RKO (cell line): Measurements from ENCODE around the gene PLAC1.

Source experiments
- DNase-seq: peaks from one replicate; pipeline ENCODE4 v3.0.0-alpha.2; 2016; ENCODE audit warnings: low spot score

PLAC1 gene

DNA sequence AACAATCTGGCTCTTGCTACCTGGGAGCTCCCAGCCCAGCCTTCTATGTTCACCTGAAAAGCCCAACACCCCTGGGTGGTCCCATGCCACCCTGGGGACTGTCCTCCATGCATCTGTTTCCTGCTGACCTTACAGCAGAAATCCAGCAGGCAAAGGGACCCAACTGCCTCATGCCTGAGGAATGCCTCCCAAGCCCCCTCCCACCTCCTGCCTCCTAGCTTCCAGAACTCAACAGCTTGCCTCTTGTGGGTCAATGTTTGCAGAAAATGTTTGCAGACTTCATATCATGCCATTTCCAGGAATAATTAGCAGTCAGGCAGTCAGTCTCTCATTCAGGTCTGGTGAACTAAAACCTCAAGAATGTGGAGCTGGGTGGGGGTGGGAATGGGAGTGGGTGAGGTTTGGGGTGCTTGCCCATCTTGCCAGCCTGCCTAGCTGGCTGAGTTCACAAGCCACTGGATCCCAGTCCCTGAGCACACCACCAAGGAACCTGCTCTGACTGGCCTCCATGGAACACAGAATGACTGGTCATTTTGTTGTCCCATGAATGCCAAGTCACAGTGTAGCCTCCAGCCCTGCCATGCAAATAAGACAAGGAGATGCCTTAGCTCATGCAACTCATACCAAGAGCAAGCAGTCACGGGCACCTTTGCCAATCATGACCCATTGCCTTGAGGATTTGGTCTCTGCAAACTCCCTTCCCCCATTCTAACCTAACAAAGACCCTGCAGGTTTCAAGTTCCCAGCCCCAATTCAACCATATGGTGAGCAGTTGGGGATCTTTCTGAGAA, 12.1 kb upstream of the PLAC1 start:
- no peak for DNase-seq

DNA sequence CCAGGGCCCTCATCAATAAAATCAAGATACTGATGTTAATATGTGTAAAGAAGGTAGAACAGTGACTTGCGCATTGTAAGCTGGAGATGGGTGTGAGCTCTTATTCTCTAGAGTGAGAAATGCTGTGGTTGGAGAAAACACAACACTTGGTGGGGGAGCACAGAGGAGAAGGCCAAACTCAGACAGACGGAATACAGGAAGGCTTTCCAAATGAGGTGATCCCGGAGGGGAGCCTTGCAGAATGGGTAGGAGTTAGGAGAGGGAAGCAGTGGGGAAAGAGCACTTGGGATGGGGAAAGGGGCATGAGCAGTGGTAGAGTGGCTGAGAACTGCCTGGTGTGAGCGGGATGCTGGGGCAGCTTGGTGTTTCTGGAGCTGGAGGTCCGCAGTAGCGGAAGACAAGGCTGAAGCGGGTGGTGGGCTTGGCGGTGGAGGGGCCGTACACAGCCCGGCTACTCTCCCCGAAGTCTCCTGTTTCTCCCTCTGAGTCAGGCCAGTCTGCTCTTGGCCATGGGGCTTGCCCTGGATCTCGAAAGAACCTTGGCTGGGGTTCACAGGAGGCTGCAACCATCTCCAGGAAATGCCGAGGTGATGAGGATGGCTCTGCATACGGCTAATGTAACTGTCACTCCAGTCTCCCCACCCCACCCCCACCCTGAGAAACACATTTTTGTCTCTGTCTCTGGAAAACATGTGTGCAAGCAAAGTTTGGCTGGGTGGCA, 11.3 kb upstream of the PLAC1 start:
- DNase-seq: no peak

DNA sequence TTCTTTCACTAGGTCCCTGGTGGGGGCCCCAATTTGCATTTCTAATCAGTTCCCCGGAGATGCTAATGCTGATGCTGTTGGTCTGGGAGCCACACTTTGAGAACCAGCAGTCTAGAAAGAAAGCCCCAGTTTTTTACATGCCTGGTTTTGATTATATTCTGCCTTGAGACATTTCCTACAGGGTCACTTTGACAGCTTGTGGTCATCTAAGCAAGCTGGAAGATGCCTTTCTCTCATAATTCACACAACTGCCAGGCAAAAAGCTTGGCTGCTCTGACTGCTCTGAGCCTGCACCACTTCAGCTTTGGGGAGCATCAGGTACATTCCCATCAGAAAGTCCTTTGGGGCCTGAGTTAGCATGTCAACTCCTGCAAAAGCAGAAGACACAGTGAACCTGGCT, 5.9 kb upstream of the PLAC1 start:
- DNase-seq: no peak

DNA sequence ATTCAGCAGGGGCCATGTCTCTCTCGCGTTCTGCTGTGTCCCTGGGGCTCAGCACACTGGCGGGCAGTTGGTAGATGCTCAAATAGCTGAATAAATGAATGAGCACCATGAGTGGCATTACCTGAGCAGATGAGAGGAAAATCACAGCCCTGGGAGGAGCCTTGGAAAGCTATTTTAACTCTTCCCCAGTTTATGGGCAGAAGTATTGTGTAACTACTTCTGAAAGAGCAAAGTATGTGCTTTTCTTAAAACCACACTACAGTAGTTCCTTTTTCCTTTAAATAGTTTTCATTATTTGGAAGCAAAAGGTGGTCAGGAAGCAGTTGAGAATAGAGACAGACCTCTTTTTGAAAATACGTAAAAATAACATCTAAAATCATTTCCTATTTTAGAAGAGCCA, 3.0 kb upstream of the PLAC1 start:
- no peak for DNase-seq

DNA sequence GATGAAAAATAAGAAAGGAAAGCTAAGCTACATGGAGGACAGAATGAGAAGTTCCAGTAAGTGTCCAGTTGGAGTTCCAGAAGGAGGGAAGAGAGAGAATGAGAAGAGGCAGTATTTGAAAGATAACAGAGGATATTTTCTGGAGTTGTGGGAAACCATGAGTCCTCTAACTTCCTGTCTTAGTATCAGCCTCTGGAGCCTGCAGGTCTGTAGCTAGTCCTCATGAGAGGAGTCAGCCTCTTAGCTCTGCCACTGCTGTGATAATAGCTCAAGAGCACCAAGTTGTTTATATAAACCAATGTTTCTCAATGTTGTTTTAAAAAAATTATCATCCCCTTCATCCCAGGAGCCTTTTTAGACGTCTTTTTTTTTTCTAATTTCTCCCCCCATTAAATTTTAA, 2.4 kb upstream of the PLAC1 start:
- no peak for DNase-seq

DNA sequence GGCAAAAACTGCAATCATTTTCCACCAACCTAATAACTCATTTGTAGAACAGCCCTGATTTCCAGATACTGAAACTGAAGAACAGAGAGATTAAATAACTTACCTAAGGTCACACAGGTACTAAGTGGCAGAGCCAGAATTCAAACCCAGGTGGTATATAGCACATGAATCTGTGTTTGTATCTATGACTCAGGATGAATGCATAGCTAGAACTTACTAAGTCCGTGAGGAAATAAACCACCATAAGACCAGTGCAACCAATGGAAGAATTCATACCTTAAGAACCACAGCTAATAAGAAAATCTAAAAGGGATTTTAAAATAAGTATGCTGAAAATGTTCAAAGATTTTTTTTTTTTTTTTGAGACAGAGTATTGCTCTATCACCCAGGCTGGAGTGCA, 1.5 kb upstream of the PLAC1 start:
- peak; percentile 4 for DNase-seq

DNA sequence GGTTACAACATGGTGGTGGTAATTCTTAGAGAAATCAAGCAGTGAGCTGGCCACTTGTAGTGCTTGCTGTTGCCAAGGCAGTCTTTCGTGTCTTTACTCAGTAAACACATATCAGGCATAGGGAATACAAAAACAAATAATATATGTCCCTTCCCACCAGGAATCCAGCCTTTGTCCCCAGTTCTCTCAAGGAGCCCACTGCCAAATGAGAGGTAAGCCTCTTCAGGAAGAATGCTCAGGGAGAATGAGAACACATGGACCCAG, 421 bp upstream of the PLAC1 start:
- DNase-seq: no peak

DNA sequence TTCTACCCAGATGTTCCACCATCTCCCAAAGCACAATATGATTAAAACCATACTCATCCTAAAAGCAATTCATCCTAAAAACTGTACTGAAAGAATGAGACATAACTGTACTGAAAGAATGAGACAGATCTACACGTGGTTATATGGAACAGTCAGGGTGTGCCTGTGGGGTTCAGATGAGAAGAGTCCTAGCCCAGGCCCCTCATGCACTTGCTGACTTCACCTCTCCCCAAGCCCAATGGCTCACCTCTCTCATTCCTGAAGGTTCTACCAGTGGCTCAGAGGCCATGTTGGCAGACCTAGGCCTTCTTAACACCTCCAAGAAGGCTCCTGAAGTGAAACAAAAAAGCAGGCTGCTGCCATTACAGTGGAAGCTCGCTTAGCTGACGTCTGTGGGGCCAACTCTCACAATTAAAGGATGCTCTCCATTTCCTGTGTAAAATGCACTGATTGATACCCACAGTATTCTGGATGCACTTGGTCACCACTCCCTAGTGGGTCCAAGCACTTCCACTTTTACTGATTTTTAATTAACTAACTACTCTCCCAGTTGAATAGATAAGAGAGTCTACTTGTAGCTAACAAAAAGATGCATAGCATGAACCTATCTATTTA, 3.8 kb downstream of the PLAC1 start:
- DNase-seq: no peak

DNA sequence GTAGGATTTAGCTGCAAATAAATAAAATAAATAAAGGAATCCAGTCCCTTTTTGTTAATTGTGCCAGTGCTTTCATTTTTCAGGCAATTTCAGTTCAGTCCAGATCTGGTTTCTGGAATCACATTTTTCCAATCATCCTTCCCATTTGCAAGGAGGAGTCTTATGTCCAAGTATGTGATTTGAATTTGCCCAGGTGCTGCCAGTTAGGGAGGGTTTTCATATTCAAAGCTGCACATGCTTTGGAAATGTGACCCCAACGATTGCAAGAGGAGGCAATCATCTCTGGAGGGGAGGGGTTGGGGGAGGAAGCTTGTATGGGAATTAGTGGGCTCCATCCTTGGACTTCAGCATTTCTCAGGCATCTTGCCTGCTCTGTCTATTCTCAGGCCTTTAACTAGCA, 4.4 kb downstream of the PLAC1 start:
- DNase-seq: no peak

DNA sequence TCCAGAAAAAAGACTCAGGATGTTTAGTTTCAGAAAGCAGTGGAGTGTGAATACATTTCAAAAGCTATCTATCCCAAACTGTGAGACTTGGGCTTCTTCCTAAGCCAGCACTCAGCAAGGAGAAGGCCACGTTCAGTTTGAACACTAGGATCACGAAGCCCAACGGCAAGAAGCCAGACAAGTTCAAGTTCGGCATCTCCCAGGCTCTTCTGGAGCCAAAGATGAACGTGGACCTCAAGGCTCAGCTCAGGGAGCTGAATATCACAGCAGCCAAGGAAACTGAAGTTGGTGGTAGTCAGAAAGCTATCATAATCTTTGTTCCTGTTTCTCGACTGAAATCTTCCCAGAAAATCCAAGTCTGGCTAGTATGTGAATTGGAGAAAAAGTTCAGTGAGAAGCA, 7.6 kb downstream of the PLAC1 start:
- DNase-seq: no peak

DNA sequence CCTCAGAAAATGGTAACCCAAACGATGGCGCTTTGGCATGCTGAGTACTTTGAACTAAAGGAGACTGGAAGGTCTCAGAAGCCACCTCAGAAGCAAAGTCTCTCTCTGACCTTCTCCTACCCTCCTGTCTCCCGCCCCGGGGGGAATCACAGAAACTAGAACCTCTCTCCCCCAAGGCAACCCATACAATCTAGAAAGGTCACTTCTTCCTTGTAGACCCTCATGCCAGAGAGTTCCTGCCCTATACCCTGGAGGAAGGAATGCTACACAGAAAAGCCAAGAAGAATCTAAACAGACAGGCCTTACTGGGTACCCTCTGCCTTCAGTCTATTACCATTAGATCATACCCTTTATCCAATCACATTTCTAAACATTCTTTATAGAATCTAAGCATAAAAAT, 8.5 kb downstream of the PLAC1 start:
- DNase-seq: no peak

DNA sequence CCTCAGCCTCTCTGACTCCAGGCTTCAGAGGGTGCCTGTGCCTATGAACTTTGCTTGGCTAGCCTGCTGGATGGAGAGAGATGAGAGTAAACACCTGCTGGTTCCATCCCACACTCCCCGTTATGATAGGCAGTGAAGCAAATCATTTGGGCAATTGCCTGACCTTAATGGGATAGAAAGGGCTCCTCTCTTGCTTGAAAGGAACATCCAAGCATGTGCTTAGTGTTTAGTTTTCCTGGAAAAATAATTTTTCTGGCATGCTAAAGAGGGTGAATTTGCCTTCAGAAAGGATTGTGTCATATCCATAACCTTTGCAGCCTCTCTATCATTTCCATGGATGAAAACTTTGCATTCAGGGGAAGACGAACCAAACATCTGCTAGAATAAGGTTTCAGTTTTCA, 10.8 kb downstream of the PLAC1 start:
- DNase-seq: no peak

DNA sequence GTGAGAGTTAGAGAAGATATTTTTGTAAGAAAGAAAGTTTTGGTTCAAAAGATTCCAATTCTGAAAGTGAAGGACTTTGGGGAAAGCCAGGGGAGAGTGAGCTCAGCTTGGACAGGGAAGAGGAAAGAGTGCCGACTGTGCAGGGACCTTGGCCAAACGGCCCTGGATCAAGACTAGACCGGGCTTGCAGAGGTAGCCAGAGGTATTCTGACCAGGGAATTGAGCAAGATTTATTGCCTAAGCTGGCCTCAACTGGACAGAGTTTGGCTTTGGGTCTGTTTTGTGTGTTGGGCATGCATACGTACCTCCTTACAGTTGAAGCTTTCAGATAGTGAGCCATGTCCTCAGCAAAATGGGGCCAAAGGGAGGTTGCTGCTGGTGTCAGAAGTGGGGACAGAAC, 11.6 kb downstream of the PLAC1 start:
- no peak for DNase-seq

DNA sequence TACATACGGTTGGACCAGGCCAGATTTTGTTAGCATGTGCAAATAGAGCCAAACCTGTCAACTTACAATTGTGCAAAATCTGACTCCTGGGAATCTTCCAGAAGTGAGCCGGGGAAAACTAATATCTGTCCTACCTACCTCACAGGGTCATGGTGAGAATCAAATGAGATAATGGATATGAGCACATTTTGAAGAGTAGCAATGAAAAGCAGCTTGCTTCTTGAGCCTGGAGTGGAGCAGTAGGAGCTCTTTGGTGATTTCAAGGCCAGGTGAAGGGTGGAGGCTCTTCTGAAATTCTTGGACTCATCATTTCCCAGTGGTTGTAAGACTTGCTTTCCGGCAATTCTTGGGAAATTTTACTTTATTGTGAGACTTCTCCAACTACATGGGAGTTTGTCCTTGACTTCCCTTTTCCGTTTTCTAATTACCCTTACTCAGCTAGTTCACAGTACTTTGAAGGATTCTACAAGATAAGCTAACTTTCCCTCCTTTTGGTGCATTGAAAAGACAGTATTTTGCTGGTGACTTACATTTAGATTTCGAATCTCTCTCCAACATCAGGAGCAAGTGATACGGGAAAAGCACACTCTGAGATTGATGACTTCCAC, 12.2 kb downstream of the PLAC1 start:
- no peak for DNase-seq

DNA sequence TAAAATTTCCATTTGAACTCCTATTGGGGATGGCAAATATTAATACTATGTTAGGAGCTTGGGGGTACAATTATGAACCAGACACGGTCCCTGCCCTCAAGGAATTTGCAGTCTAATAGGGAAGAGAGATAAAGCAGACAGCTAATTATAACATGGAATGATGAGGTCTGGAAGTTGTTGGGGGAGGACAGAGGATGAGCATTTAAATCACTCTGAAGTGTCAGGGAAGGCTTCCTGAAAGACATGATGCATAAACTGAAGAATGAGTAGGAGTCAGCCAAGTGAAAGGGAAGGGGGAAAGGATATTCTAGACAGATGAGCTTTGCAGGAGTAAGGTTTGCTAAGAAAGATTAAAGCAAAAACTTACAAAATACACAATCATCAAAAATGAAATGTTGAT, 15.9 kb downstream of the PLAC1 start:
- no peak for DNase-seq

DNA sequence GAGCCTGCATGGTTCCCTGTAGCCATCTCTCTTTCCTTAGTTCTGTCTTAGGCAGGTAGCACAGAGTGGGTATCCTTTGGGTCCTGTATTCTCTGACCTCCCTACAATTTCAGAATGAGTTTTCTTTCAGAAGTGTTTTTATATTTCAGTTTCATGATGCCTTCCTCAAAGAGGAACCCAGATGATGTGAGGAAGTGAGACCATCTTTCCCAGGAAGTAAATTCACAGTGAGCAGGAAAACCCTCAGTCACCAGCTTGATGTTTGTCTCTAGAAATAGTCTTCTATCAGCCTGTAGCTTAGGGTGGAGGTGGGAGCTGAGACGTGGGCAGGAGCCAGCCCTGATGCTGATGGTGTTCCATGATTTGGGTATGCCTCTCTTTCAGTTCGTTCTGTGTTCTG, 16.9 kb downstream of the PLAC1 start:
- DNase-seq: no peak

DNA sequence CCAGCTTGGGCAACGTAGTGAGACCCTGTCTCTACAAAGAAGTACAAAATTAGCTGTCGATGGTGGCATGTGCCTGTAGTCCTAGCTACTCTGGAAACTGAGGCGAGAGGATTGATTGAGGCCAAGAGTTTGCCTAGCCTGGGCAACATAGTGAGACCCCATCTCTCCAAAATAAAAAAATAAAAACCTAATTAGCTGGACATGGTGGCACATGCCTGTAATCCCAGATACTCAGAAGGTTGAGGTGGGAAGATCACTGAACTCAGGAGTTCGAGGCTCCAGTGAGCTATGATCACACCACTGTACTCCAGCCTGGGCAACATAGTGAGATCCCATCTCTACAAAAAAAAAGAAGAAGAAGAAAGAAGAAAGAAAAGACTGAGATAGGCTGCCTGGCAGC, 17.4 kb downstream of the PLAC1 start:
- no peak for DNase-seq

DNA sequence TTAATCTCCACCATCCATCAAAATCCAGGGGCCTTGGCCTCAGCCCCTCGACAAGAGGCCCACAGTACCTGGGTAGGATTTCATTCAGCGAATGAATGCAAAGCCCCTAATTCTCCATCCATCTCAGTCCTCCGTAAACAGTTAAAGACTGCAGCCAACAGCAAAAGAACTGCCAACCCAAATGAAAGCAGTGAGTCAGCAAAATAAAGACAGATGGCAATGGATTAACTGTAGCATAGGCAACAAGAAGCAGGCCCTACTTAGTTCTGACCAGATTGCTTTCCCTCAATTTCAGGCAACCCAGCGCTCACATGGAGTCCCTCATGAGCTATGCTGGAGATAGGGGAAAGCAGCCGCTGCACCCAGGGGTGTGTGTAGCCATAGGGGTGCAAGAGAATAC, 21.4 kb downstream of the PLAC1 start:
- no peak for DNase-seq

DNA sequence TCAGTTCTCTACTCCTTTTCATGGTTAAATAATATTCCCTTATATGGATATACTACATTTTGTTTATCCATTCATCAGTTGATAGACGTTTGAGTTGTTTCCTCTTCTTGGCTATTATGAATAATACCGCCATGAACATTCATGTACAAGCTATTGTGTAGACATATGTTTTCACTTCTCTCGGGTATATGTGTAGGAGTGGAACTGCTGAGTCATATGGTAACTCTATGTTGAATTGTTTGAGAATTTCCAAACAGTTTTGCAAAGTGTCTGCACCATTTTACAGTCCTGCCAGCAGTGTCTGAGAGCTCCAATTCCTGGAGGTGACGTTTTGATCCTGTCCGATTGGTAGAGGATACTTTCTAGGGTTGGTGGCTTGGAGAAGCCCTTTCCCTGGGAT, 23.6 kb downstream of the PLAC1 start:
- DNase-seq: no peak

DNA sequence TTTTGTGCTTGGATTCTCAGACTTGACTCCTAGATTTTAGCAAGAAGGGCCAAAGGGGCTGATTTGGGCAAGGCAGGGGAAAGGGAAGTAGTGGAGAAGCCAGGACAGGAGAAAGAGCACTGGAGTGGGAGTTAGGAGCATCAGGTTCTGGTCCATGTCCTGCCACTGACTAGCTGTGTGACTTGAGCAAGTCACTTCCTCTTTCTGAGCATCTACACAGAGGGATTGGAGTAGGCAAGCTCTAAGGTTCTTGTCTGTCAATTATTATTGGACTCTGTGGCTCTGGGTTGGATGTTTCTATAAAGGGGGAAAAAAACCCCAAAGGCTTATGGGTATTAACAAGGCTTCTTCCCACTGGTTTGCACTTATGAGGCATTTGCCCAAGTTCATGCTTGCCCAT, 24.4 kb downstream of the PLAC1 start:
- no peak for DNase-seq

DNA sequence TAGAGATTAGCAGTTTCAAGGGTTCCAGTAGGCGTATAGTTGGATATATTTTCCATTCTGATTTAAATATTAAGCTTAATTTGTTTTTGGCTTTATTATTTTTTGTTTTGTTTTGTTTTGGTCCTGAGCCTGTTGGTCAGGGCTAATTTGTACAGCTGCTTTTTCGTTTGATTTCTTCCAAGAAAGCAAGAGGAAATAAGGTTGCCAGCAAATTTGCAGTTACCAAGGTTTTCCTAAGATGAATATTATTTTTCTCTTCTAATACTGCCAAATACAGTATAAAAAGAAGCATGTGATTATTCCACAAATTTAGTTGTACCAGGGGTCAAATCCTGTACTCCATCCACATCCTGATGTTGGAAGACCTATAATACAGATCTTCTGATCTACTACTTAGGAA, 24.9 kb downstream of the PLAC1 start:
- no peak for DNase-seq

DNA sequence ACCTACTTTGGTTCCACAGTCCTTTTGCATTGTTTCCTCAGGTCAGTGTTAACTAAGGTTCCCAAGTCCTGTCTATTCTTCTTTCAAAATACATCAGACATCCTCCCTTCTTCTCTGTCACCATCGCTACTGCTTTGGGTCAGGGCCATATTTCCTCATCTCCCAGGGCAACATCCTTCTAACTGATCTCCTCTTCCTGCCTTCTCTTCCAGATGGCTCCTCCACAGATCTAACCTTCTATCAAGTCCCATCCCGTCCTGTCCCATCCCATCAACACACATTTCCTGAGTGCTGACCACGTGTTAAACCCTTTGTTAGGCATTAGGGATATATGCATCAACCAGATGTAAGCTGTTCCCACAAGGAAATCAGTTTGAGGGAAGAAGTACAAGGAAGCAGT, 25.9 kb downstream of the PLAC1 start:
- DNase-seq: no peak
